HepG2 (cell line): ENCODE data around the gene RIOK3. TPM values are rescaled to one million over a fixed set of nuclear protein-coding genes. Genes with fewer than 3 reads are reported as not detected.
A peak's percentile ranks its signal among the peaks of the same experiment; 100 is the strongest.

Experiments used
- ATAC-seq: fragments of 200-7000 bp; cut with Tn5 transposase; 3 replicates; pipeline ENCODE4 v1.9.1; 2020; ENCODE audit warnings: mild to moderate bottlenecking, moderate library complexity
- BruUV-seq: library from RNA; stranded (reverse); fragments of 400-500 nt; replicated peaks from 2 replicates; lab custom pipeline; 2021; lab: Mats Ljungman, UMichigan
- CTCF ChIA-PET: fragments of 300-600 bp; formaldehyde crosslinking; extraction: SDS; loops from one replicate; lab custom pipeline; 2021; ENCODE audit warnings: low total read pairs, inconsistent platforms, low intra/inter-chr PET ratio; lab: Yijun Ruan, JAX
- POLR2A ChIA-PET: fragments of 350-600 bp; sonication (Branson Sonifier 250); formaldehyde crosslinking; loops from one replicate; lab custom pipeline; 2020; ENCODE audit warnings: antibody characterized with exemption, inconsistent platforms; lab: Yijun Ruan, JAX
- DNase-seq: peaks from one replicate; pipeline ENCODE4 v3.0.0-alpha.2; 2015; ENCODE audit warnings: low spot score
- FAIRE-seq: peaks from 3 replicates; lab custom pipeline; 2011; peaks lifted over from hg19 to GRCh38; lab: Jason Lieb, UNC
- H2AFZ ChIP-seq: one replicate; pipeline ENCODE4 v1.6.1; 2011; ENCODE audit warnings: low read length, inconsistent platforms
- H3K27ac ChIP-seq: fragments of 300-600 bp; 3 replicates; pipeline ENCODE4 v1.8.0; 2011; ENCODE audit warnings: mixed run types, mild to moderate bottlenecking, mixed read lengths, low read length, inconsistent platforms; ENCODE audit not compliant: insufficient read depth; ENCODE audit errors: extremely low read length
- H3K27me3 ChIP-seq, 2 experiments: fragments of 200-600 bp in 1 of 2; 2 replicates in 1 of 2; 3 replicates in 1 of 2; pipeline versions ENCODE4 v1.6.0 to v1.8.0; 2011; ENCODE audit warnings: low read length in 2 of 2, mild to moderate bottlenecking in 2 of 2, moderate library complexity in 2 of 2, inconsistent platforms in 1 of 2; ENCODE audit not compliant: insufficient read depth in 2 of 2, control insufficient read depth in 1 of 2
- H3K36me3 ChIP-seq, 2 experiments: fragments of 200-600 bp in 1 of 2; replicated peaks in 1 of 2; 2 replicates in 1 of 2; 3 replicates in 1 of 2; pipeline versions ENCODE4 v1.5.1 to v1.8.0; 2011; ENCODE audit warnings: low read length in 2 of 2, inconsistent platforms in 1 of 2; ENCODE audit not compliant: insufficient read depth in 2 of 2, control insufficient read depth in 1 of 2
- H3K4me1 ChIP-seq: 2 replicates; pipeline ENCODE4 v1.5.1; 2012; ENCODE audit warnings: low read length, inconsistent platforms; ENCODE audit not compliant: insufficient read depth
- H3K4me2 ChIP-seq: 2 replicates; pipeline ENCODE4 v1.6.0; 2011; ENCODE audit warnings: low read depth, low read length, inconsistent platforms
- H3K4me3 ChIP-seq, 3 experiments: fragments of 200-600 bp in 1 of 3; sonication (generic), shearing (Covaris generic) in 1 of 3; replicated peaks in 1 of 3; 2 replicates each; pipeline ENCODE4 v1.5.1; 2011 to 2016; ENCODE audit warnings: low read length in 3 of 3, inconsistent platforms in 2 of 3, low read depth in 2 of 3, mild to moderate bottlenecking in 2 of 3, control low read depth in 1 of 3, mixed read lengths in 1 of 3; ENCODE audit not compliant: insufficient read depth in 1 of 3
- H3K79me2 ChIP-seq: one replicate; pipeline ENCODE4 v1.6.1; 2011; ENCODE audit warnings: low read length, inconsistent platforms; ENCODE audit not compliant: insufficient read depth
- H3K9ac ChIP-seq: 2 replicates; pipeline ENCODE4 v1.6.0; 2011; ENCODE audit warnings: mild to moderate bottlenecking, low read depth, low read length, inconsistent platforms; ENCODE audit not compliant: insufficient read depth
- H3K9me3 ChIP-seq: 2 replicates; pipeline ENCODE4 v1.5.1; 2012; ENCODE audit warnings: mild to moderate bottlenecking, low read length
- H4K20me1 ChIP-seq: 2 replicates; pipeline ENCODE4 v1.6.0; 2011; ENCODE audit warnings: inconsistent platforms, mild to moderate bottlenecking, low read length, moderate library complexity; ENCODE audit not compliant: insufficient read depth
- BRD4 ChIP-seq: sonication (generic); formaldehyde crosslinking; IDR thresholded peaks from 2 replicates; pipeline ENCODE4 v1.4.0; 2020; ENCODE audit warnings: missing genetic modification reagents
- NFE2 ChIP-seq: sonication (generic); formaldehyde crosslinking; IDR thresholded peaks from 2 replicates; pipeline ENCODE4 v1.4.0; 2020; ENCODE audit warnings: missing genetic modification reagents
- NFE2L2 ChIP-seq: fragments of 150-350 bp; IDR thresholded peaks from 2 replicates; pipeline ENCODE4 v1.6.1; 2014; ENCODE audit warnings: low read length
- POLR2A ChIP-seq, 2 experiments: IDR thresholded peaks; 2 replicates each; pipeline ENCODE4 v1.6.1; 2011; ENCODE audit warnings: low read depth in 2 of 2, low read length in 2 of 2, mild to moderate bottlenecking in 1 of 2, moderate library complexity in 1 of 2; ENCODE audit not compliant: insufficient read depth in 1 of 2
- POLR2AphosphoS2 ChIP-seq: IDR thresholded peaks from 2 replicates; pipeline ENCODE4 v1.6.1; 2011; ENCODE audit warnings: low read depth, low read length, improper control_type of control experiment
- POLR2G ChIP-seq: fragments of 200-400 bp; formaldehyde crosslinking; IDR thresholded peaks from 2 replicates; pipeline ENCODE4 v1.6.1; 2018; ENCODE audit warnings: mild to moderate bottlenecking, low read depth, low read length, moderate library complexity
- PRMT3 ChIP-seq: sonication (generic); formaldehyde crosslinking; IDR thresholded peaks from 2 replicates; pipeline ENCODE4 v1.8.1; 2022; ENCODE audit warnings: low read depth, mild to moderate bottlenecking, moderate library complexity, missing genetic modification reagents, borderline replicate concordance
- RBM22 ChIP-seq: fragments of 200-400 bp; formaldehyde crosslinking; optimal IDR thresholded peaks from 2 replicates; pipeline ENCODE3; 2017; ENCODE audit warnings: mild to moderate bottlenecking, low read length, moderate library complexity
- SP4 ChIP-seq: sonication (generic); formaldehyde crosslinking; IDR thresholded peaks from 2 replicates; pipeline ENCODE4 v1.8.1; 2023; ENCODE audit warnings: mild to moderate bottlenecking, missing genetic modification reagents
- ZC3H13 ChIP-seq: sonication (generic); formaldehyde crosslinking; IDR thresholded peaks from 2 replicates; pipeline ENCODE4 v1.8.1; 2023; ENCODE audit warnings: mild to moderate bottlenecking, missing genetic modification reagents, moderate library complexity
- ZNF569 ChIP-seq: sonication (generic); formaldehyde crosslinking; IDR thresholded peaks from 2 replicates; pipeline ENCODE4 v1.5.0; 2020; ENCODE audit warnings: mild to moderate bottlenecking, missing genetic modification reagents, moderate library complexity, borderline replicate concordance
- WGBS: methylation state at CpG from one replicate; pipeline ENCODE4 v1.1.6; 2017; ENCODE audit warnings: low lambda C conversion rate; 5-methylcytosine and 5-hydroxymethylcytosine counted together
- in situ Hi-C: cut with HindIII; loops from 2 replicates; pipeline ENCODE4 v1.10.0; 2017; ENCODE audit warnings: low pct_unique_long_range_greater_than_20kb; ENCODE audit not compliant: extremely low pct_ligation_motif_present
- intact Hi-C: fragments of 100-400 bp; cut with micrococcal nuclease; formaldehyde crosslinking; loops from one replicate; pipeline ENCODE4 v1.10.0; 2022; ENCODE audit not compliant: unreplicated experiment
- polyA plus RNA-seq, 8 experiments: library from polyadenylated mRNA; depleted of rRNA in 3 of 8; stranded (reverse) in 7 of 8; unstranded in 1 of 8; fragments of >200 nt; fragmentation: Illumina TruSeq in 4 of 8; extraction: Trizol in 4 of 8; gene quantifications; 2 replicates each; pipeline versions ENCODE4 v1.2.1 to v1.2.3, GENCODE V29; 2011 to 2016; ENCODE audit warnings: low read depth in 4 of 8, missing spikeins in 1 of 8, mixed read lengths in 1 of 8; ENCODE audit not compliant: insufficient read depth in 1 of 8
- total RNA-seq, 5 experiments: library from RNA; depleted of rRNA; stranded (reverse); fragments of >200 nt; fragmentation: Illumina TruSeq; extraction: Trizol; gene quantifications; 2 replicates each; pipeline ENCODE4 v1.2.3, GENCODE V29; 2016; ENCODE audit warnings: low read depth in 1 of 5

Gene RIOK3
- total and polyA plus RNA-seq, 2 of the 13 experiments (the other 11 are each of a cell fraction or from before 2014, with no cell fraction given) = 26.7 to 36.0 TPM

- Histone ChIP-seq H3K27ac (peak overlapping the region; percentile 17), H3K4me1 (0 out of 2 replicates have a peak, but pooled peaks cover 6% of the 10 kb centered on the region), H3K9ac (no peak overlapping the region), H2AFZ (no peak overlapping the region), H3K27me3 (no peaks in the 10 kb centered on the region), H3K79me2 (no peaks in the 10 kb centered on the region), H3K36me3 (peaks cover 11 to 63% of the 10 kb centered on the region in 2 experiments), H4K20me1 (no peaks in the 10 kb centered on the region), H3K4me2 (no peak overlapping the region), H3K9me3 (no peaks in the 10 kb centered on the region), H3K4me3 (no peak overlapping the region)
- ATAC-seq (no peak; the same call in 2 of the 3 replicates), DNase-seq (no peak), FAIRE-seq (no peak)
- TF ChIP-seq POLR2AphosphoS2 (peak; percentile 70; the same call in 1 of the 2 replicates), BRD4 (CRISPR knock-in tag) (no peak), PRMT3 (CRISPR knock-in tag) (no peak), POLR2A (IDR thresholded peaks at IDR 0.05; ENCODE audit: insufficient read depth in 1 of 2, low read depth in 2 of 2, low read length in 2 of 2) (0 out of 4 replicates have a peak, but pooled peaks of 1 of the 2 experiments have one; percentile 5), POLR2G (peak; percentile 75), RBM22 (peak; percentile 6)
- WGBS = 93% methylated on average over 5 of the region's 5 CpGs
- in situ Hi-C loops (no loop called here), intact Hi-C loops (no loop called here)
- CTCF ChIA-PET = no interaction called here
- no TSS peak for BruUV-seq
- POLR2A ChIA-PET = no interaction called here
These were observed 73.5 kb downstream of the RIOK3 start for GRCh38 chr18:23526501-23527063.

GRCh38 chr18:23528580-23529472 lies 75.7 kb downstream of the RIOK3 start:
- POLR2A ChIA-PET = no interaction called here
- TF ChIP-seq ZNF569 (CRISPR knock-in tag) (no peak), NFE2L2 (peak; percentile 4; the same call in 1 of the 2 replicates), RBM22 (peak; percentile 40), ZC3H13 (peak; percentile 27), NFE2 (CRISPR knock-in tag) (0 out of 2 replicates have a peak, but pooled peaks have one; percentile 19), POLR2A (IDR thresholded peaks at IDR 0.05; ENCODE audit: insufficient read depth in 1 of 2, low read depth in 2 of 2, low read length in 2 of 2) (peak in 1 of 2 experiments; percentile 35; a peak in 1 of 4 replicates), SP4 (no peak)
- Histone ChIP-seq H3K4me2 (no peak overlapping the region), H3K4me3 (no peak overlapping the region), H3K79me2 (no peaks in the 10 kb centered on the region), H2AFZ (no peak overlapping the region), H3K9me3 (no peaks in the 10 kb centered on the region), H3K9ac (no peak overlapping the region), H3K4me1 (0 out of 2 replicates have a peak, but pooled peaks cover 6% of the 10 kb centered on the region), H3K27ac (no peak overlapping the region), H4K20me1 (no peaks in the 10 kb centered on the region), H3K27me3 (no peaks in the 10 kb centered on the region), H3K36me3 (peaks cover 8 to 69% of the 10 kb centered on the region in 2 experiments)
- intact Hi-C loops (no loop called here), in situ Hi-C loops (no loop called here)
- no TSS peak for BruUV-seq
- CTCF ChIA-PET = no interaction called here
- 97% methylated on average over 16 of the region's 20 CpGs for WGBS
- FAIRE-seq = no peak
- no peak for DNase-seq
- ATAC-seq = no peak
